HepG2 (cell line): ENCODE measurements around the gene GPD1. TPM values are rescaled to one million over a fixed set of nuclear protein-coding genes. Genes with fewer than 3 reads are reported as not detected.

Experiments
- CBX1 ChIP-seq: IDR thresholded peaks from one replicate; pipeline ENCODE4 v1.6.1; 2016; ENCODE audit warnings: antibody characterized with exemption, low read depth
- CBX5 ChIP-seq: sonication (generic); formaldehyde crosslinking; IDR thresholded peaks from 2 replicates; pipeline ENCODE4 v1.4.0; 2020; ENCODE audit warnings: missing genetic modification reagents, borderline replicate concordance
- CHD4 ChIP-seq: fragments of 200-600 bp; sonication (generic); IDR thresholded peaks from 2 replicates; pipeline ENCODE4 v1.7.0; 2017; ENCODE audit warnings: mild to moderate bottlenecking, low read length, borderline replicate concordance
- CREB1 ChIP-seq, 2 experiments: fragments of 450-650 bp in 1 of 2; IDR thresholded peaks; 2 replicates each; pipeline ENCODE4 v1.6.1; 2016 to 2017; ENCODE audit warnings: control low read depth in 1 of 2, mild to moderate bottlenecking in 1 of 2, missing compliant biosample characterization in 1 of 2, missing genetic modification characterization in 1 of 2
- GATAD2A ChIP-seq: IDR thresholded peaks from 2 replicates; pipeline ENCODE4 v1.6.1; 2016
- HCFC1 ChIP-seq: fragments of 150-350 bp; IDR thresholded peaks from 2 replicates; pipeline ENCODE4 v1.6.1; 2014; ENCODE audit warnings: low read depth, low read length
- HIC2 ChIP-seq: sonication (generic); formaldehyde crosslinking; IDR thresholded peaks from 2 replicates; pipeline ENCODE4 v1.9.0; 2022; ENCODE audit warnings: low read depth, missing genetic modification reagents
- HINFP ChIP-seq: sonication (generic); formaldehyde crosslinking; IDR thresholded peaks from 2 replicates; pipeline ENCODE4 v1.4.0; 2020; ENCODE audit warnings: low read depth, mild to moderate bottlenecking, missing genetic modification reagents
- HNRNPL ChIP-seq: fragments of 200-400 bp; formaldehyde crosslinking; IDR thresholded peaks from 2 replicates; pipeline ENCODE4 v1.6.1; 2017; ENCODE audit warnings: mild to moderate bottlenecking, low read depth, low read length
- KDM5B ChIP-seq: sonication (generic); formaldehyde crosslinking; IDR thresholded peaks from 2 replicates; pipeline ENCODE4 v1.4.0; 2020; ENCODE audit warnings: missing genetic modification reagents, mild to moderate bottlenecking, borderline replicate concordance
- MEF2D ChIP-seq: sonication (generic); formaldehyde crosslinking; IDR thresholded peaks from 2 replicates; pipeline ENCODE4 v1.5.1; 2020; ENCODE audit warnings: mild to moderate bottlenecking, missing genetic modification reagents
- NCOR1 ChIP-seq: fragments of 200-600 bp; sonication (generic); IDR thresholded peaks from 2 replicates; pipeline ENCODE4 v1.7.0; 2017; ENCODE audit warnings: antibody characterized with exemption, low read length, borderline replicate concordance
- NFKBIZ ChIP-seq: IDR thresholded peaks from 2 replicates; pipeline ENCODE4 v1.6.1; 2018; ENCODE audit warnings: missing genetic modification reagents, missing compliant biosample characterization
- TAF15 ChIP-seq: fragments of 200-400 bp; formaldehyde crosslinking; IDR thresholded peaks from one replicate; pipeline ENCODE4 v1.6.1; 2018; ENCODE audit warnings: mild to moderate bottlenecking, low read depth, low read length; ENCODE audit not compliant: poor library complexity, severe bottlenecking
- ZBTB2 ChIP-seq: sonication (generic); formaldehyde crosslinking; IDR thresholded peaks from 2 replicates; pipeline ENCODE4 v1.8.0; 2022; ENCODE audit warnings: low read depth, missing genetic modification reagents
- ZBTB33 ChIP-seq: sonication (generic); formaldehyde crosslinking; IDR thresholded peaks from 2 replicates; pipeline ENCODE4 v1.4.0; 2020; ENCODE audit warnings: missing genetic modification reagents
- ZNF256 ChIP-seq: sonication (generic); formaldehyde crosslinking; conservative IDR thresholded peaks from 2 replicates; pipeline ENCODE4 v1.4.0; 2020; ENCODE audit warnings: missing genetic modification reagents
- ZNF770 ChIP-seq: sonication (generic); formaldehyde crosslinking; IDR thresholded peaks from 2 replicates; pipeline ENCODE4 v1.5.0; 2020; ENCODE audit warnings: mild to moderate bottlenecking, missing genetic modification reagents
- ZNF781 ChIP-seq: sonication (generic); formaldehyde crosslinking; IDR thresholded peaks from 2 replicates; pipeline ENCODE4 v1.5.1; 2020; ENCODE audit warnings: borderline replicate concordance, mild to moderate bottlenecking, missing genetic modification reagents; ENCODE audit errors: not compliant biosample characterization
- ZSCAN21 ChIP-seq: sonication (generic); formaldehyde crosslinking; IDR thresholded peaks from 2 replicates; pipeline ENCODE4 v1.8.0; 2022; ENCODE audit warnings: mild to moderate bottlenecking, missing genetic modification reagents, moderate library complexity, borderline replicate concordance
- polyA plus RNA-seq, 8 experiments: library from polyadenylated mRNA; depleted of rRNA in 3 of 8; stranded (reverse) in 7 of 8; unstranded in 1 of 8; fragments of >200 nt; fragmentation: Illumina TruSeq in 4 of 8; extraction: Trizol in 4 of 8; gene quantifications; 2 replicates each; pipeline versions ENCODE4 v1.2.1 to v1.2.3, GENCODE V29; 2011 to 2016; ENCODE audit warnings: low read depth in 4 of 8, missing spikeins in 1 of 8, mixed read lengths in 1 of 8; ENCODE audit not compliant: insufficient read depth in 1 of 8
- total RNA-seq, 5 experiments: library from RNA; depleted of rRNA; stranded (reverse); fragments of >200 nt; fragmentation: Illumina TruSeq; extraction: Trizol; gene quantifications; 2 replicates each; pipeline ENCODE4 v1.2.3, GENCODE V29; 2016; ENCODE audit warnings: low read depth in 1 of 5

GPD1 gene
- total and polyA plus RNA-seq, 2 of the 13 experiments (the other 11 are each of a cell fraction or from before 2014, with no cell fraction given): 3.7 to 30.6 TPM

GRCh38 chr12:50110127-50110761, 6.4 kb downstream of the GPD1 start (continued):
- TF ChIP-seq ZSCAN21 (CRISPR knock-in tag) (0 out of 2 replicates have a peak, but pooled peaks have one; percentile 21), NFKBIZ (CRISPR knock-in tag) (no peak), MEF2D (peak; percentile 65; the same call in 1 of the 2 replicates), GATAD2A (peak; percentile 72; the same call in 1 of the 2 replicates), CBX5 (CRISPR knock-in tag) (peak; percentile 14; the same call in 1 of the 2 replicates), HNRNPL (peak; percentile 84; the same call in 1 of the 2 replicates), HCFC1 (no peak), HINFP (CRISPR knock-in tag) (no peak), CBX1 (no peak), CREB1 (IDR thresholded peaks at IDR 0.05) (no peak), CREB1 (CRISPR knock-in tag; IDR thresholded peaks at IDR 0.05) (peak; percentile 48; the same call in 1 of the 2 replicates), ZBTB2 (CRISPR knock-in tag) (0 out of 2 replicates have a peak, but pooled peaks have one; percentile 22), ZBTB33 (CRISPR knock-in tag) (no peak; the same call in 1 of the 2 replicates), ZNF770 (CRISPR knock-in tag) (no peak), ZNF256 (CRISPR knock-in tag) (no peak), ZNF781 (no peak), KDM5B (CRISPR knock-in tag) (peak; percentile 78; the same call in 1 of the 2 replicates), HIC2 (peak; percentile 84; the same call in 1 of the 2 replicates), TAF15 (no peak), NCOR1 (peak; percentile 60), CHD4 (0 out of 2 replicates have a peak, but pooled peaks have one; percentile 28)
